ENCODE data around the gene ATP2B2.

The ATP2B2 gene

DNA sequence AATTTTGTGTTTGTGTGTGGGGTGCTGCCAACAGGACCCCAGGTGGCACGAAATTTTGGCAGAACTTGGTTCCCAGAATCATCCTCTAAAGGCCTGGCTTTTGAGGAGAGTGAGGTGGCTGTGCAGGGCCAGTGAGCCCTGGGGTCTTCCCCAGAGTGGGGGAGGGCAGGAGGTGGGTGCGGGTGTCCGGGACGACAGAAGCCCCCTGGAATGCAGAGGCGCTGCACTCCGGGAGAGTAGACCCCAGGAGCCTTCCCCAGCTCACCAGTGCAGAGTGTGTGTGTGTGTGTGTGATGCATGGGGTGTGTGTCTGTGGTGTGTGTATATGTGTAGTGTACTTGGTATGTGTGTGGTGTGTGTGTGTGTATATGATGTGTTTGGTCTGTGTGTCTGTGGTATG lies 140.1 kb downstream of the ATP2B2 start:
- Histone ChIP-seq H3K4me3 (ENCODE audit: insufficient read depth, low read depth, low read length) (no peak overlapping the region), H3K4me1 (ENCODE audit: control insufficient read depth, insufficient read depth, low read length) (peaks cover 10% of the 10 kb centered on the region), H3K9me3 (ENCODE audit: control insufficient read depth, low read length) (no peaks in the 10 kb centered on the region), H3K27ac (ENCODE audit: insufficient read depth, low read depth, low read length, poor library complexity, severe bottlenecking) (no peak overlapping the region), H3K36me3 (ENCODE audit: control insufficient read depth, insufficient read depth, low read length) (no peaks in the 10 kb centered on the region), H3K27me3 (ENCODE audit: control insufficient read depth, insufficient read depth, low read length, poor library complexity, severe bottlenecking) (no peaks in the 10 kb centered on the region)
- WGBS, 2 experiments, result 94 to 95% methylated on average over 6 of the region's 6 CpGs

DNA sequence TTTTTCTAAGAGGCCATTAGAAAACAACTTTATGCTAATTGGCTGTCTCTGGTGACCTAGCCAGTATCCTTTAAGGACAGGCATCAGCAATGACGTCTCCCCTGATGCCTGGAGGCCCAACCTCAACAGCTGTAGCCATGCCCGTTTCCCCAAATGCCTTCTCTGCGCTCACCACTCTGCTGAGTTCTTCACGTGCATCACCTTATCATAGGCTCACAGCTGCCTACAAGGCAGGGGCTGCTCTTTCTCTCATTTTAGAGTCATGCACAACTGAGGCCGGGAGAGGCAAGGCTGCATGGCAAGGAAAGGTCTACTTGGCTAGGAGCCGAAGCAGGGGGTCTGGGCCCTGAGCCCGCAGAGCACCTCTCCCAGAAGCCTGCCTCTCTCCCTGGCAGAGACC lies 140.6 kb downstream of the ATP2B2 start:
- H3K4me1 ChIP-seq (ENCODE audit: control insufficient read depth, insufficient read depth, low read length), result peaks cover 10% of the 10 kb centered on the region
- no peak overlapping the region for H3K4me3 ChIP-seq (ENCODE audit: insufficient read depth, low read depth, low read length)
- H3K27me3 ChIP-seq (ENCODE audit: control insufficient read depth, insufficient read depth, low read length, poor library complexity, severe bottlenecking), result no peaks in the 10 kb centered on the region
- 80 to 82% methylated on average over 7 of the region's 7 CpGs for WGBS, 2 experiments
- no peaks in the 10 kb centered on the region for H3K36me3 ChIP-seq (ENCODE audit: control insufficient read depth, insufficient read depth, low read length)
- H3K9me3 ChIP-seq (ENCODE audit: control insufficient read depth, low read length), result no peaks in the 10 kb centered on the region
- H3K27ac ChIP-seq (ENCODE audit: insufficient read depth, low read depth, low read length, poor library complexity, severe bottlenecking), result no peak overlapping the region

DNA sequence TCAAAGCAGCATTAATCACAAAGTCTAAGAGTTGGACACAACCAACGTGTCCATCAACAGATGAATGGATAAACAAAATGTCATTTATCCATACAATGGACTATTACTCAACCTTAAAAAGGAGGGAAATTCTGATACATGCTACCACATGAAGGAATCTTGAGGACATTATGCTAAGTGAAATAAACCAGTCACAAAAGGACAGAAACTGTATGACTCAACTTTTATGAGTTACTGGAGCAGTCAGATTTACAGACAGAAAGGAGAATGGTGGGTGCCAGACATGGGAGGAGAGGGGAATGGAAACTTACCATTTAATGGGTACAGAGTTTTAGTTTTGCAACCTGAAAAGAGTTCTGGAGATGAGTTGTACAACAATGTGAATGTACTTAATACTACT lies 141.5 kb downstream of the ATP2B2 start:
- Histone ChIP-seq H3K9me3 (ENCODE audit: control insufficient read depth, low read length) (no peaks in the 10 kb centered on the region), H3K4me1 (ENCODE audit: control insufficient read depth, insufficient read depth, low read length) (peaks cover 10% of the 10 kb centered on the region), H3K36me3 (ENCODE audit: control insufficient read depth, insufficient read depth, low read length) (no peaks in the 10 kb centered on the region), H3K27me3 (ENCODE audit: control insufficient read depth, insufficient read depth, low read length, poor library complexity, severe bottlenecking) (no peaks in the 10 kb centered on the region), H3K4me3 (ENCODE audit: insufficient read depth, low read depth, low read length) (no peak overlapping the region), H3K27ac (ENCODE audit: insufficient read depth, low read depth, low read length, poor library complexity, severe bottlenecking) (no peak overlapping the region)
- WGBS, 2 experiments, result 82 to 94% methylated on average over 1 of the region's 1 CpG

DNA sequence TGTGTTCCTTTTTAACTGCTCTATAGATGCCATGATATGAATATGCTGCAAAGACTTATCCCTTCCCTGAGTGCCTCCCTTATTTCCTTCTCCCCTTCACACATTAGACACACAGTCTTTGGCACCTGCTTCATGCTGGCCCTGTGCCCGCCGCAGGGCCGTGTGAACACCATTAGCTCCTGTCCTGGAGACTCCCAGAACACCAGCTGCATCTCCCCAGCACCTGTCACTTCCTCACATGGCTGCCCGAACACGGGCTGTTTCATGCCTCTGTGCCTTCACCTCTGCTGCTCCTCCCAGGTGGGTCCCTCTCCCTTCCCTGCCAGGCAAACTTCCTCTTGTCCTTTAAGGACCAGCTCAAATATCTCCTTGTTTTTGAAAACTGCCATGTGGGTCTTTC lies 144.0 kb downstream of the ATP2B2 start:
- H3K27ac ChIP-seq (ENCODE audit: insufficient read depth, low read depth, low read length, poor library complexity, severe bottlenecking), result no peak overlapping the region
- no peaks in the 10 kb centered on the region for H3K9me3 ChIP-seq (ENCODE audit: control insufficient read depth, low read length)
- peaks cover under 1% of the 10 kb centered on the region for H3K4me1 ChIP-seq (ENCODE audit: control insufficient read depth, insufficient read depth, low read length)
- H3K27me3 ChIP-seq (ENCODE audit: control insufficient read depth, insufficient read depth, low read length, poor library complexity, severe bottlenecking), result no peaks in the 10 kb centered on the region
- no peaks in the 10 kb centered on the region for H3K36me3 ChIP-seq (ENCODE audit: control insufficient read depth, insufficient read depth, low read length)
- no peak overlapping the region for H3K4me3 ChIP-seq (ENCODE audit: insufficient read depth, low read depth, low read length)
- 79 to 80% methylated on average over 5 of the region's 5 CpGs for WGBS, 2 experiments

DNA sequence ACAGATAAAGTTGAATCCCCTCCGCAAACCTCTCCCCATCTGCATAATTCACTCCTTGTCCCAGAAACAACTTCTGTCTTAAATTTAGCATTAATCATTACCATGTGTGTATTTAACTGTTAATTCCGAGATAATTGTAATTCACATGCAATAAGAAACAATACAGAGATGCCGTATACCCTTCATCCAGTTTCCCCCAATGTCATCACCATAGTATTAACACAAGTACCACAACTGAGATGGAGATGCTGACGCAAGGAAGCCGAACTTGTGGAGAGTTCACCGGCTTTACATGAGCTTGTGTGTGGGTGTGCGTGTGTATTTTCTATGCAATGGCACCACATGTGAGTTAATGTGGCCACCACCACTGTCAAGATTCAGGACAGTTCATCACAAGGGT lies 144.9 kb downstream of the ATP2B2 start:
- H3K9me3 ChIP-seq (ENCODE audit: control insufficient read depth, low read length), result no peaks in the 10 kb centered on the region
- no peak overlapping the region for H3K27ac ChIP-seq (ENCODE audit: insufficient read depth, low read depth, low read length, poor library complexity, severe bottlenecking)
- WGBS, 2 experiments, result 93 to 97% methylated on average over 7 of the region's 7 CpGs
- H3K27me3 ChIP-seq (ENCODE audit: control insufficient read depth, insufficient read depth, low read length, poor library complexity, severe bottlenecking), result no peaks in the 10 kb centered on the region
- no peaks in the 10 kb centered on the region for H3K4me1 ChIP-seq (ENCODE audit: control insufficient read depth, insufficient read depth, low read length)
- no peak overlapping the region for H3K4me3 ChIP-seq (ENCODE audit: insufficient read depth, low read depth, low read length)
- H3K36me3 ChIP-seq (ENCODE audit: control insufficient read depth, insufficient read depth, low read length), result no peaks in the 10 kb centered on the region

DNA sequence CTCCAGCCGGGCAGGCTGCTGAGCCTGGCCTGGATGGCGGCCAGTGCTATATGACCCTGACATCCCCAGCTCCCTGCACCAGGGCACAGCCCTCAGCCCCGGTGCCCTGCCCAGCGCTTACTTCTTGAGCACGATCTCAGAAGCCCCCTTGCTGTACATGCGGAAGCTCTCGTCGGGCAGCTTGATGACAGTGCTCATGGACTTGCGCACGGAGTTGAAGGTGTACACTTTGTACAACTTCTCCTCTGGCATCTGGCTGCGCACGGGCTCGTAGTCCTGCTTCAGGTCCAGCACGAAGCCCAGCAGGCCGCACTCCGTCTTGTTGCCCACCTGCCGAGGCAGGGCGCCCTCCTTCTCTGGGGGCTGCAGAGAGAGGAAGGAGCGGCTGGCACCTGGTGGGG lies 145.6 kb downstream of the ATP2B2 start:
- no peak overlapping the region for H3K4me3 ChIP-seq (ENCODE audit: insufficient read depth, low read depth, low read length)
- H3K9me3 ChIP-seq (ENCODE audit: control insufficient read depth, low read length), result no peaks in the 10 kb centered on the region
- no peak overlapping the region for H3K27ac ChIP-seq (ENCODE audit: insufficient read depth, low read depth, low read length, poor library complexity, severe bottlenecking)
- H3K36me3 ChIP-seq (ENCODE audit: control insufficient read depth, insufficient read depth, low read length), result no peaks in the 10 kb centered on the region
- WGBS, 2 experiments, result 93 to 95% methylated on average over 19 of the region's 19 CpGs
- H3K27me3 ChIP-seq (ENCODE audit: control insufficient read depth, insufficient read depth, low read length, poor library complexity, severe bottlenecking), result no peaks in the 10 kb centered on the region
- H3K4me1 ChIP-seq (ENCODE audit: control insufficient read depth, insufficient read depth, low read length), result no peaks in the 10 kb centered on the region

DNA sequence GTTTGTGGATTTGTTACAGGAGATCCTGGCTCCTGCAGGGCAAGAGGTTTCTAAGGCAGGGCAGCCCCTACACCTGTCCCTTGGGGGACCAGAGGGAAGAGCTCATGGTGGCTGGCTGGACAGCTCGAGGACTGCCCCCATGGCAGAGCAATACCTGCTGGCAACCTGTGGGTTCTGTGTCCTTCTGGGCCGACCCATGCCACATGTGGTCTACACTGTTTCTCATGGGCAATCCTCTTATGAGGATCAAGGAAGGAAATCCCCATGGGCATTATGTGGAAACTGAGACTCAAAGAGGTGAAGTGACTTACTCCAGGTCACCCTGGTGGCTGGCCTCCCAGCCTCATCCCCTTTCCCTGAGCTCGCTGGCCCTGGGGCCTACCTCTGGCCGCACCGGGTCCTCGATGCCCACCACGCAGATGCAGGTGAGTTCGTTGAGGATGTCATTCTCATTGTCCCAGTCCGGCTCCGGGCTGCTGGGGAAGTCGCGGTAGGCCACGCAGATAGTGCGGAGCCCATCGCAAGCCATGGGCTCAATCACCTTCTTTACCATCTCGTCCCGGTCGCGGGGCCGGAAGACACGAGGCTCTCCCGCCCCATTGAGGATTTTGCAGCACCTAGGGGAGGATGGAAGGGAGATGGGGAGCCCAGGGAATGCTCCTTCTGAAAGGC lies 146.9 kb downstream of the ATP2B2 start:
- Histone ChIP-seq H3K4me3 (ENCODE audit: insufficient read depth, low read depth, low read length) (no peak overlapping the region), H3K27ac (ENCODE audit: insufficient read depth, low read depth, low read length, poor library complexity, severe bottlenecking) (no peak overlapping the region), H3K27me3 (ENCODE audit: control insufficient read depth, insufficient read depth, low read length, poor library complexity, severe bottlenecking) (no peaks in the 10 kb centered on the region), H3K4me1 (ENCODE audit: control insufficient read depth, insufficient read depth, low read length) (no peaks in the 10 kb centered on the region), H3K9me3 (ENCODE audit: control insufficient read depth, low read length) (no peaks in the 10 kb centered on the region), H3K36me3 (ENCODE audit: control insufficient read depth, insufficient read depth, low read length) (no peaks in the 10 kb centered on the region)
- 94 to 96% methylated on average over 22 of the region's 22 CpGs for WGBS, 2 experiments

DNA sequence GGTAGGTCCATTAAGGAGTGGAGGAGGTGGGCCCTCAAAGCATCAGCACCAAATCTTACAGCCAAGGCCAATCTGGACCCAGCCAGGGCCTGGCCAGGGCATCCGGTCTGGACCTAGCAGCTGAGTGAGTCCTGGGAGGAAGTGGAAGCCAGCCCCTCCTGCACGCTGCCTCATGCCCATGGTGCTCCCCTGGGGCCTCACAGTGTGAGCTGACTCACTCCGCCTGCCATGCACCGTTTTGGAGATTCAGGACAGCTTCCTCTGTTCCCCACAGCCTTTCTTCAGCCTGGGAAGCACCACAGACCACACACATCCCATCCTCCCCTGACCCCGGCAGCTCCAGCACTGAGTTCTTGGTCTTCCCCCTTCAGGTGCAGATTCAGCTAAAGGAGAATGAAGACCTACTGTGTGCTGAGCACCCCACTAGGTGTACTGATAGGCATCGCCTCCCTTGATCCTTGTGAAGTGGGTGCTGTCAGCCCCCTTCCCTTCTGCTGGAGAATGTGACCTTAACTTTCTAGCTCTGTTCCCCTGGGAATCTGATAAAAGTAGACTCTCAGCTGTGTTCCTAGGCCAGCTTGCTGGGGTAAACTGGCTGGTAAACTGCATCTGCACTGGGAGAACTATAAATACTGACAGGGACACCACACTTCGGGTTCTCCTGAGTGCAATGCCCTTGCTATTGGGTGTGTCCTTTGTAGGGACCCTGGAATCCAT lies 147.6 kb downstream of the ATP2B2 start:
- H3K27ac ChIP-seq (ENCODE audit: insufficient read depth, low read depth, low read length, poor library complexity, severe bottlenecking), result no peak overlapping the region
- 74 to 77% methylated on average over 7 of the region's 7 CpGs for WGBS, 2 experiments
- H3K4me3 ChIP-seq (ENCODE audit: insufficient read depth, low read depth, low read length), result no peak overlapping the region
- H3K36me3 ChIP-seq (ENCODE audit: control insufficient read depth, insufficient read depth, low read length), result no peaks in the 10 kb centered on the region
- H3K9me3 ChIP-seq (ENCODE audit: control insufficient read depth, low read length), result no peaks in the 10 kb centered on the region
- H3K27me3 ChIP-seq (ENCODE audit: control insufficient read depth, insufficient read depth, low read length, poor library complexity, severe bottlenecking), result no peaks in the 10 kb centered on the region
- no peaks in the 10 kb centered on the region for H3K4me1 ChIP-seq (ENCODE audit: control insufficient read depth, insufficient read depth, low read length)

DNA sequence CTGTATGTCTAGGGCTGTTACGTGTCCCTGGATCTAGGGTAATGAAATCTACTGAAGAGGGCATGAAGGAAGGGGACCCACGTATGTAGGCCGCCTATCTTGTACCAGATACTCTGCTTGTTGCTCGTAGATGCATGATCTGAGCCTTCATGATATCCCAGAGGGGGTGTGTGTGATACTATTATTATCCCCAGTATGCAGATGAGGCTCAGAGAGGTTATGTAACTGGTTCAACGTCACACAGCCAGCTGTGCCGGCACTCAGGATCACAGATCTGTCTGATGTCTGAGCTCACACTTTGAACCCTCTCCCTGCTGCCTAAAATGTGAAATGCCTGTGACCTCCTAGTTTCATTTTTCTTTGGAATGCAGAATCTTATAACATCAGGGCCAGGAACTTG lies 148.3 kb downstream of the ATP2B2 start:
- Histone ChIP-seq H3K36me3 (ENCODE audit: control insufficient read depth, insufficient read depth, low read length) (no peaks in the 10 kb centered on the region), H3K27ac (ENCODE audit: insufficient read depth, low read depth, low read length, poor library complexity, severe bottlenecking) (no peak overlapping the region), H3K27me3 (ENCODE audit: control insufficient read depth, insufficient read depth, low read length, poor library complexity, severe bottlenecking) (no peaks in the 10 kb centered on the region), H3K9me3 (ENCODE audit: control insufficient read depth, low read length) (no peaks in the 10 kb centered on the region), H3K4me1 (ENCODE audit: control insufficient read depth, insufficient read depth, low read length) (no peaks in the 10 kb centered on the region), H3K4me3 (ENCODE audit: insufficient read depth, low read depth, low read length) (no peak overlapping the region)
- WGBS, 2 experiments, result 92 to 93% methylated on average over 6 of the region's 6 CpGs

DNA sequence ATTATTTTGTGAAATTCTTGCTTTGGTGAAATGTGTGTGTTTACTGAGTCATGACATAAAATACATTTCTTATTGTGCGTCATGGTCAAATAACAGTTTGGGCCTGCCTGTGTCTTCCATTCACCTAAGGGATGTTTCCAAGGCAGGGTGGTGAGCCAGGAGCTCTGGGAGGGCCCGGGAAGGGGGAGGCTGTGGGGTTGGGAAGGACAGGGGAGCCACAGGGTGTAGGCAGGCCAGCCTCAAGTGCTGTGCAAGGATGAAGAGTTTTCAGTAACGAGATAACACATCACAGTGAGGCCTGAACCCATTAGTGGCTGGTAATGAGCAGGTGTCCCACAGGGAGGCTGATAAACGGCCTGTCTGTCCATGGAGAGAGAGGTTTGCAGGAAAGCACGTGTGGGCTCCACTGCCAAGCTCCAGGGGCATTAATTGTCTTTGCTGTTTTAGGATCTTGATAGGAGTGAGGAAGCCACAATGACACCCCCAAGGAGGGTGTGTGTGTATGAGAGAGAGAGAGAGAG lies 148.9 kb downstream of the ATP2B2 start:
- Histone ChIP-seq H3K36me3 (ENCODE audit: control insufficient read depth, insufficient read depth, low read length) (no peaks in the 10 kb centered on the region), H3K27ac (ENCODE audit: insufficient read depth, low read depth, low read length, poor library complexity, severe bottlenecking) (no peak overlapping the region), H3K9me3 (ENCODE audit: control insufficient read depth, low read length) (no peaks in the 10 kb centered on the region), H3K27me3 (ENCODE audit: control insufficient read depth, insufficient read depth, low read length, poor library complexity, severe bottlenecking) (no peaks in the 10 kb centered on the region), H3K4me1 (ENCODE audit: control insufficient read depth, insufficient read depth, low read length) (no peaks in the 10 kb centered on the region), H3K4me3 (ENCODE audit: insufficient read depth, low read depth, low read length) (no peak overlapping the region)
- WGBS, 2 experiments, result 73 to 74% methylated on average over 5 of the region's 5 CpGs

Measured in ectodermal cell (in vitro differentiated cells).